Breast epithelium (tissue), 3 donors: ENCODE measurements around the gene AFAP1.

Experiments used
- POLR2A ChIP-seq: fragments of 450-650 bp; IDR thresholded peaks from one replicate; pipeline ENCODE4 v1.6.1; 2016; ENCODE audit warnings: antibody characterized with exemption, mild to moderate bottlenecking, moderate library complexity
- POLR2AphosphoS5 ChIP-seq, 3 donors: sonication (generic); formaldehyde crosslinking; IDR thresholded peaks; one replicate each; pipeline ENCODE4 v1.6.1; 2017; ENCODE audit warnings: antibody characterized with exemption in 3 of 3
- TF ChIP-seq, protein P1 (sequence below), 3 donors: fragments of 450-650 bp; IDR thresholded peaks; one replicate each; pipeline ENCODE4 v1.5.1; 2016 to 2017; ENCODE audit warnings: antibody characterized with exemption in 3 of 3, mild to moderate bottlenecking in 3 of 3, moderate library complexity in 3 of 3

DNA sequence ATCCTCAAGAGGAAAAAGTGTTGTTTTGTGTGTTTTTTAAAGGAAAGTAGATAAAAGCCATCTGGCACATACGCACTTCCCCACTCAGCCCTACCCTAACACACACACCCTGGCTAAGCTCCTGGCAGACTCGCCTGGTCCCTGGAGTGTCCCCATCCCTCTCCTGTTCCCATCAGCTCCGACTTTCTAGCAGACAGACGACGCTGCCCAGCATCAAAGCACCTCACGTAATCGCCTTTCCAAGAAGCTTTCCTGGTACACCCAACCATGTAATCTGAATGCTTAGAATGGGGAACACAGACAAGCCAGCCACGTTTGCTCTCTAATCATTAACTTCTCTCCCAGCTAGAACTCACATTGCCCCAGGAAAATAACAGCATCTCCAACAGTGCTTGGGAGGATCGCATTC lies 116.2 kb downstream of the AFAP1 start:
- TF ChIP-seq, protein P1, sequence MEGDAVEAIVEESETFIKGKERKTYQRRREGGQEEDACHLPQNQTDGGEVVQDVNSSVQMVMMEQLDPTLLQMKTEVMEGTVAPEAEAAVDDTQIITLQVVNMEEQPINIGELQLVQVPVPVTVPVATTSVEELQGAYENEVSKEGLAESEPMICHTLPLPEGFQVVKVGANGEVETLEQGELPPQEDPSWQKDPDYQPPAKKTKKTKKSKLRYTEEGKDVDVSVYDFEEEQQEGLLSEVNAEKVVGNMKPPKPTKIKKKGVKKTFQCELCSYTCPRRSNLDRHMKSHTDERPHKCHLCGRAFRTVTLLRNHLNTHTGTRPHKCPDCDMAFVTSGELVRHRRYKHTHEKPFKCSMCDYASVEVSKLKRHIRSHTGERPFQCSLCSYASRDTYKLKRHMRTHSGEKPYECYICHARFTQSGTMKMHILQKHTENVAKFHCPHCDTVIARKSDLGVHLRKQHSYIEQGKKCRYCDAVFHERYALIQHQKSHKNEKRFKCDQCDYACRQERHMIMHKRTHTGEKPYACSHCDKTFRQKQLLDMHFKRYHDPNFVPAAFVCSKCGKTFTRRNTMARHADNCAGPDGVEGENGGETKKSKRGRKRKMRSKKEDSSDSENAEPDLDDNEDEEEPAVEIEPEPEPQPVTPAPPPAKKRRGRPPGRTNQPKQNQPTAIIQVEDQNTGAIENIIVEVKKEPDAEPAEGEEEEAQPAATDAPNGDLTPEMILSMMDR (IDR thresholded peaks at IDR 0.05), result no peak
- no peak for TF ChIP-seq POLR2A
- TF ChIP-seq POLR2AphosphoS5 (IDR thresholded peaks at IDR 0.05), result peak in 1 of 3 donors; percentile 18
